ENCODE measurements around the gene IRF2BPL.

The IRF2BPL gene

DNA sequence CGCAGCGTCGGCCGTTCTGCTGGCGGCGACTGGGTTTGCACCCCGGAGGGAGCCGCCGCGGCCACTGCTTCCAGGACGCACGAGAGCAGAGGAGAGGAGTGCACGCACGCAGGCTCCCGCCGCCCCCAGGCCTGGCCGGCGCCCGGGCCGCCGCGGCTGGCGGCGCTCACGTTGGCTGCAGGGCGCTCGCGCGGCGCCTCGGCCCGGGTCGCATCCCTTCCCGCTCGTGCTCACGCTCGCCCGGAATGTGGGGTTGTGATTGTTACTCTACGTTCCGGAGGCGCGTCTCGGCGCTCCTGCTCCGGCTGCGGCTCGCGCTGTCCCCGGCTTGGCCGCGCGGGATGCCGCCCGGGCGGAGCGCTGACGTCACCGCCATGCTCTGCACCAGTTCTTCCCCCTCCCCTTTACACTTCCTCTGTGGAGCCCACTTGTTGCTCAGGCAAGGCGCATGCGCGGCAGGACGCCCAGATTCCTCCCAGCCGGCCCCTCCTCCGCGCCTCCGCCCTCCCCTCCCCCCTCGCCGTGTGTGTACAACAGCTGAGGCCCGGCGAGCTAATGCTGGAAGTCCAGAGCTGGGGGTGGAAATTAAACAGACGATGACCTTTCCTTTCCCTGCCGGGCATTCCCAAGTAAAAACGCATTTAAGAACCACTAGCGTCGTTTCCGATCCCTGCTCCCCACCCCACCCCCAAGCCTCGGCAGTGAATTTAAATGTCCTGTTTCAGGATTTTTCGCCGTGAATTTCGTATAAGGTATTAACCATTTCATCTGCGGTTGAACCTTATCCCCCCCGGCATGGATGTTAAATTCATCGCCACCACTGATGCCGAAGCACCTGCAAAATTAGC, at the start of gene IRF2BPL:
Gene IRF2BPL, minus strand, starts transcription at position 325 of the 848 bp plus-strand sequence. CDS start 916 bp downstream, outside the sequence.
- peak; percentile 99 for DNase-seq

DNA sequence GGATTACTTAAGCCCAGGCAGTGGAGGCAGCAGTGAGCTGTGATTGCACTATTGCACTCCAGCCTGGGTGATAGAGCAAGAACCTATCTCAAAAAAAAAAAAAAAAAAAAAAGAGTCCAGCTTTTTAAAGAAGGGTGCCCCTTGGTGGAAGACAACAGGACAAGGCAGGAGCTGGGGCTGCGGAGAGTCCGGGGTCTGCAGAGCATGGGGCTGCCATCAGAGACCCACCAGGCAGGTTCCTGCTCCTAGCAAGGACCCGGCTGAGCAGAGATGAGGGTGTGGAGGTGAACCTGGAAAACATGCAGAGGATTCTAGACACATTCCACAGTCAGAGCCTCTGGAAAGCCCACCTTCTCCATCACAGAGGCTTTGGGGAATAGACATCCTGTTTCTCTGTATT, 48.5 kb upstream of the IRF2BPL start:
- DNase-seq: no peak

DNA sequence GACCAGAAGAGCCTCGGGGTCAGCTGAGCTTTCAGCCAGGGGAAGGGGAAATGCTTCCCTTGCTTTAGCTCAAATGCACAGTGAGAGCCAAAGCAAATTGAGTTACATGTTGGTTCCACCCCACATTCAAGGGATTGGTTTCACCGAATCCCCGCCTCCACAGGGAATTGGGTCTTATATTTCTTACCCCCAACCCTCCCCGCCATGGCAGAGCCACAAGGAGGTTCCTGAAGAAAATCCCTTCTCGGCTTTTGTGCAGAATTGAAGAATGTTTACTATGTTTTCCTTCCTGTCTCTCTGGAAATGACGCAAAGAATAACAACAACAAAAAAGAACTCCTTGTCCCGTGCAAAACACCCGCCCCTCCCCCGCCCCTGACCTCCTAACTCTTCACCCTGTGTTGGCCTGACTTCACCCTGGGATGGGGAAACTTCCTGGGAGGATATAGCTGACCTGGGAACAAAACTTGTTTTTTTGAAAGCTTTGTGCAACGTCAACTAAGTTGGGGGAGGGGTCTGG, 47.7 kb upstream of the IRF2BPL start:
- no peak for DNase-seq

DNA sequence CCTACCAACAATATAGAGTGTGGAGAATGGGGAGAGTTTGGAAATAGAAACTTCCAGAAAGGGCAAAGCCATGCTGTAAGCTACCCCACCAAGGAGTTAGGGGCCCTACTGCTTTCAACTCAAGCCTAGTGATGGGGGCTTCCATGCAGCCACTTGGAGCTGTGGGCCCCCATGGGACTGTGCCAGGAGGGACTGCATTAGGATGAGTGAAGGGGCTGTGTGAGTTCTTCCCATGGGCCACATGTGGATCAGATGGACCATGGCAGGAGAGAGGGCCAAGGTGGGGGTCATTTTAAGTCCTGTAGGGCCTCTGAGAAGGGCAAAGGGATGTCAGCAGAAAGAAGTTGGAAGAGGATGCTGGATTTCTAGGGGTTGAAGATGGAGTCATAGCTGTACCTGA, 46.5 kb upstream of the IRF2BPL start:
- DNase-seq: no peak

DNA sequence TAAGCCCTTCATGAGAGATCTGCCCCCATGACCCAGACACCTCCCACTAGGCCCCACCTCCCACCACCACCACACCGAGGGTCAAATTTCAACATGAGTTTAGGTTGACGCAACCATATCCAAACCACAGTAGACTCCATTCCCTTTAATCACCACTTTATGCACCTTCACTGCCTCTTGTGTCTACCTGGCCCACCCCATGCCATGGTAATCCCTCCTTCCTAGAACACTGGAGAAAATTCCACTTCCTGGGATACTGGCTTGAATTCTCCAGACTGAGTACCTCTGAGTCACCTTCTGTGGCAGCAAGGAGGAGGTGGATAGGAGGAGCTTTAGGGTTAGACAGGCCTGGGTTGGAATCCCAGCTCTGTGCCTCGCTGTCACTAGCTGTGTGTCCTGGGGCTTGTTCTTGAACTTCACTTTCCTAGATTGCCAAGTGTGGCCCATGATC, 43.5 kb upstream of the IRF2BPL start:
- DNase-seq: no peak

DNA sequence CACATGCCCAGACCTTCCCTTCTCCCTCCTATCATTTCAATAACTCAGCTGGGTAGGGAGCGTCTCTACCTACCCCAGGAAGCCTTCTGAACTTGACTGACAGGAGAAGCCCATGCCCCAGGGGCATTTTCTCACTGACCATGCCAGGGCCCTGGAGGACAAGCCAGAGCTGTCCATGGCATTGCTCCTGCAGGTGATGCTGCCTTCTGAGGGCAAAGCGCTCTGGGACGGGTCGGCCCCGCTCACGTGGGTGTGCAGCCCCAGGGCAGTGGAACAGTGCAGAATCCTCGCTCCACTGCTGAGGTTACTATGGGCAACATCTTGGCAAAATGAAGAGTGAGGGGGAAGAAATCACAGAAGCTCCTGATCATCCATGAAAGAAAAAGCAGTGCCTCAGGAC, 41.0 kb upstream of the IRF2BPL start:
- no peak for DNase-seq

DNA sequence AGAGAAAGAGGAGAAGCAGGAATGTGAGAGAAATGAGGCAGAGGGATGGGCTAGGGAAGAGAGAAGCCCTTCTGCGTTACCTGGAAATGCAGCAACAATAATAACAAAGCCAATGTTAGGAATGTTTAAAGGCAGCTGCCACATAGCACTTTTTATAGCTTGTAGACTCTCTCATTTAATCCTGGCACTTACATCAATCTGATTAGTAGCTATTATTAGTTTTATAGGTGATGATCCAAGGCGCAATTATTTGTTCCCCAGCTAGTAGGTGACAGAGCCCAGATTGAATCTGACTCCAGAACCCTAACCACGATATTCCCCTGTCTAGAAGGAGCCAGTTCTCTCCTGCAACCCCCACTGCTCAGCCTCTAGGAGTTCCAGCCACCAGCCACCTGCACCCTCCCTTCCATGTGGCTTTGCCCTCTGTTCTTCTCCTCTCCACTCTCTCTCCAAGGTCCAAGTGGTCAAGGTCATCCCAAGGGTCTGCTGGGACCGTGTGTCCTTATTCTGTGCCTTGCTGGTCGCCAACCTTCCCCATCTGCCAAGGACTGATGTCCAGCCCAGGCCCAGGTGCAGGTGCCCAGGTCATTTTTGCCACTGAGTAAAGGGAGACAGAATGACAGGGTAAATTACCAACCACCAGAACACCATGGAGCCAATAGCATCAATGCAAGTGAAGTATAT, 40.2 kb upstream of the IRF2BPL start:
- no peak for DNase-seq

DNA sequence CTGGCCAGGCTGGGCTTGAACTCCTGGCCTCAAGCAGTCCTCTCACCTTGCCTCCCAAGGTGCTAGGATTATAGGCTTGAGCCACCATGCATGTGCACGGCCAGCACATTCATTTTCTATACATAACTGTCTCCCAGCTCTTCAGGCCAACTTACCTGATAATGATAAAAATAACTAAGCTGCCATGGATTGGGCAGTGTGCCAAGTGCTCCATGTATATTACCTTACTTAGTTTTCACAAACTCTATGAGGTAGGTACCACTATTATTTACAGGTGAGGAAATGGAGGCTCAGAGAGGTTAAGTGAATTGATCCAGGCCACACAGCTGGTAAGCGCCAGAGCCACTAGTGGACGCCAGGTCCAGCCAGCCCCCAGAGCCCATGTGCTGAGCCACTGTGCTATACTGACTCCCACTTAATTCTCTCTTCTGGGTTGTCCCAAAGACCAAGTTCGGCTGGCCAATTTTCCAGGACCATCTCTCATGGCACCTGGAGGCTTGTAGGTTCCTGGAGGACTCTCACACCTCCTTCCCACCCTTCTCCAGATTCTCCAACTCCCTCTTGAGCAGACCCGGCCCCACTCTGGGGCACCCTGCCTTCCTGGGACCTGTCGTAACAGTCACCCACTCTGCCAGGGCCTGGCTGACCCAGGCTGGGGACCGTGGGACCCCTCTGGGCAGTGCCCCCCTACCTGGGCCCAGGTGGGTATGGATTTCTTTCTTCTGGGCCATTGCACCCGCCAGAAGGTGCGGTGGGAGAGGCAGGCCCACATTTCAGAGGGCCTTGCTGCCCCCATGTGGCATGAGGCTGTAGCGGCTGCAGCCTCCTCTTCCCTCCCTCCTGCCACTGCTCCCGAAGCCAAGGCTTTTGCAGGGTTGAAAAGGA, 39.4 kb upstream of the IRF2BPL start:
- peak; percentile 74 to 77 for DNase-seq

DNA sequence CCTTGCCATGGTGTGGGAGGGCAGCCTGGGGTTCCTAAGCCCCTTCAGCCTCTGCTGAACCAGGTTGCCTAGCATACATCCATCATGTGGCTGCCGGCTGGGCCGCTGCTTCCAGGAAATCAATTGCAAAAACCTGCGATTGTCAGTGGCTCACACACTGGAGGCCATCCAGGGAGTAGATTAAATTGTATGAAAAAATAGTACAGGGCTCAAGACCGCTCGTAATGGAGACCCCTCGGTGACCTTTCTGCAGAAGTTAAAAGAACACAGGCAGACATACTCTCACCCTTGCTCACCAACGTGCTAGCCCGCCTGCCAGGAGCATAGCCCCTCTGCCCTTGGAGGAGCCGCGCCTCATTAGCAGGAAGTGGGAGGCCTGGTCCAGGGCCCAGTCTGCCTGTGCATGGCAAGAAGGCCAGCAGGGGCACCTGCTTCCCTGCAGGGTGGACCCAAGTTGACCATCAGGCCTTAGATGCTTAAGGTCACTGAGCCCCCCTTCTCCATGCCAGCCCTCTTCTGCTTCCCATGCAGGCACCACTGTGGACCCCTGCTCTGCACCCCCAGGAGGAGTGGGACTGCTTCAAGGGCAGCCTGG, 38.2 kb upstream of the IRF2BPL start:
- DNase-seq: no peak

DNA sequence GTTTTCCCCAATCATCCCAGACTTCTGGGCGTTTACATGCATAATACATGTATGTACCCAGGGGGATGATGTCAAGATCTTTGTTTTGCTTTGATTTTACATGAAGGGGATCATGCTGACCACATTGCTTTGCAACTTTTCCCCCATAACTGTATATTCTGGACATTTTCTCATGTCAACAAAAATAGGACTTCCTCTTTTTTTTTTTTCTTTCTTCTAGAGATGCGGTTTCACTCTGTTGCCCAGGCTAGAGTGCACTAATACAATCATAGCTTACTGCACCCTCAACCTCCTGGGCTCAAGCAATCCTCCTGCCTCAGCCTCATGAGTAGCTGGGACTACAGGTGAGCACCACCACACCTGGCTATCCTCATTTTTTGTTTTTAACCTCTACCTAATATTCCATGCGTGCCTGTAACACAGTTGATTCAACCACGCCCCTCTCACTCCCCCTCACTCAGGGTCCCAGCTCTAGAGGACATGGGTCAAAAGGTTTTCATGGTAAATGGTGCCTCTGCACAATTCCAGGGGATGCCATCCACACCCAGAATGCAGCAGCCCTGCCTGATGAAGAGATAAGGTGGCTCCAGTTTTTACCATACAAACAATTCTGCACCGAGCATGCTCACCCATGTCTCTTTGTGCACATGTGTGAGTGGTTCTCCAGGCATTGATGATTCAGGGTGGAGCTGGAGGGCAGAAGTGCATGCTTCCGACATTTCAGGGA, 37.5 kb upstream of the IRF2BPL start:
- DNase-seq: no peak

DNA sequence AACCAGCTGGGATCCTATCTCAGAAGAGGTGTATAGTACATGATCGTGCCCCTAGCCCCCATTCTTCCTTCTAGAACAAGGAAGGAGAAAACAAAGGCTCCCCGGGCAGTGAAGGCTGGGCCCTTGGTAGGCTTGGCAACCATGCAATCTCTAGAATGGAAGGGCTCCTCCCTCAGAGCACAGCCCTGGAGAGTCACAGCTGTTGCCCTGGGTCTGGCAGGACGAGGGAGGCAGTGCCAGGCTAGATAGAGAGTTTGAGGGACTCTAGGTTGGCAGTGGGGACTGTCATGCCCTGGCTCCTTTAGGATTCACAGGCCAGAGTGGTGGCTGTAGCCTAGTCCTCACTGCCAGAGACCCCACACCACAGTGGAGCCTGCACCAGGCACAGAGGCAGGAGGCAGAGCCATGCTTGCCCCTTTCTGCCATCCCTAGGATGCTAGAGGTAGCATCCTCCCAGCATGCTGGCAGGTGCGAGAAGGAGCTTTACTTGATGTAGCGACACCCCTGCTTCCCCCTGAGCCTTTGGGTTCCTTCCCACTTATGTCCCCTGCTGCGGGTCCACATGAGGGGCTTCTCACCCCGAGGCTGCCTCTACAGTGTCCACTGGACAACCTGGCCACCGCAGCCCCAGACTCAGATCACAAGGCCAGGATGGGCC, 36.1 kb upstream of the IRF2BPL start:
- DNase-seq: no peak

DNA sequence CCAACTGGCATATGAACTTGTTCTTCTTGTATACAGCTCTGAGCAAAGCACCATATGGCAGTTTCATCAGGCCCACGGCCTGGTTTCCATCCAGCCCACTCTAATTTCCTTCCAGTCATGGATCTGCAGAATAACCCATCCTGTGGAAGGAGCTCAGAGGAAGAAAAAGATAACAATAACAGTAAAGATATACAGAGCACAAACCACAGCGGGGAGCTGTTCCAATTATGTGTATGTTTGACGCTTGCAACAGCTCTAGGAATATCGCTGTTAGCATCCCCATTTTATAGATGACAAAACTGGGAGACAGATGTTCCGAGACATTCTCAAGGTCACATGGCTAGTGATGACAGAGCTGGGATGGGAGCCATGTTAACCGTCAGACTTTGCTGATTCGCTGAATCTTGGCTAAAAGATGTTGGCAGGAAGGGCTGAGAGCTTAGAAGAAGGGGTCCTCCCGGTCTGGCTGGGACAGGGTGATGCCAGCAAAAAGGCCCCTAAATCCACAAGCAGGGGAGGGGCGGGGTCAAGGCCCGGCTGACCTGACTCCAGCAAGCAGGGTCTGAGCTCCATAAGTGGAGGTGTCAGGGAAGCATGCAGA, 35.2 kb upstream of the IRF2BPL start:
- DNase-seq: peak in 1 of 2 experiments; percentile 71

DNA sequence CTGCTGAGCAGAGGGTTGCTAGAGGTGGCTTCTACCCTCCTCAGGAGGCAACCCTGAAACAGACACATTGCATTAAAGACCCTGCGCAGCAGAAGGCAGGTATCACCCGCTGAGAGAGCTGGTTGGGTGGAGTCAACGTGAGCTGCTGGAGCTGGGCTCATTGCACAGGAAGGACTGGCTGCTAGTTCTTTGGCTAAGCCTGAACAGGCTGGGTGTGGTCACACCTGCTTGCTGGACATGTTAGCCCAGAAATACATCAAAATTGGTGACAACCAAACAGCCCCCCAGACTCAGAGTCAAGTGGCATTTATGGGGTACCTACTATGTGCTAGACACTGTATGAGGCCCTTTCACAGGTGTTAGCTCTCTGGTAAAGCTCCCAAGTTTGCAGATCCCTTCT, 33.8 kb upstream of the IRF2BPL start:
- DNase-seq: no peak

DNA sequence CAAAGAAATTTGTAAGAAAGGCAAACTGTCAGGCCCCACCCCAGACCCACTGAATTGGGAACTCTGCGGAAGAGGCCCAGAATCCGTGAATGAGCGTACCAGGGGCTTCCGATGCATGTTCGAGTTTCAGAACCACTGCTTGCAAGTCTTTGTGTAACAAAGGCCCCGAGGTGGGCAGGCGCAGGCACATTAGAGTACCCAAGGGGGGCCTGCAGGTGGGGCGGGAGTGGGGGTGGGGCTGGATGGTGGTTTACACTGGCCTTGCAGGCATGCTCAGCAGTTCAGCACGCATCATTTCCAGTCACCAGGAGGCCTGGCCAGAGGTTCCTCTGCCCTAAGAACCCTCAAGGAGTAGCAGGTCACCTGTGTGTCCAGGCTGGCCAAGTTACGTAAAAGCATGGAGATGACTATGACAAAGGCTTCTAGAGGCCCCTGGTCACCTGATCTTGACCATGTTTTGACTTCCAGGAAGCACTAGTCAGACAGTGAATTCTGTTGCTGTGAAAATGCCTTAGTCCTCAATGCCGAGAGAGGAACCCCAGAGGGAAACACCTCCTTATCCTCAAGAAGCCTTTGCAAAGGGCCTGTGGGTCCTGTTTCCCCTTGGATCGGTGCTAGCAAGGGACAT, 33.2 kb upstream of the IRF2BPL start:
- DNase-seq: no peak

DNA sequence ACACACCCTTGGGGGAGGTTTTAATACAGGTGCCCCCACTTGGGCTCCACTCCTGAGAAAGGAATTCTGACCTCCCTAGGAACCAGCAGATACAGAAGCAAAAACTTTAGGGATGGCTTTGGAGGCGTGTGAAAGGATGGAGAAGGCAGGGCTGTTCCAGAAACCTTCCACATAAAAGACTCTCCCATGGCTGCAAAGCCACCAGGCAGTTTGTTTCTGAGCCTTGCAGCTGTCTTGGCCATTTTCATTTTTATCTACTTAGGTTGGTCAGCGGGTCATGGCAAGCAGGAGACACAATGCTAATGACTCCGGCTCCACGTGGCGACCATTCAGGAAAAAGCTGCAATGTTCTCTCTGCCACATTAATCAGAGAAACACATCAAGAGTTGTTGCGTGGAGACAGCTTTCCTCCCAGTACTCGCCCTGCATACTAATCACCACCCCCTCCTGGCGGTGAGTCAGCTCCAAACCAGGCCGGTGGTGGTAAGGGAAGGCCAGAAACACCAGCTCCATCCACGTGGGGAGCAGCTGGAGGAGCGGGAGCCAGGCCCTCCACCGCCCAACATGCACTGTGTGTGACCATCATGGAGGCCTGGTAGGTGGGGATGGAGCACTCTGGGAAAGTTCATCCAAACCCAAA, 30.9 kb upstream of the IRF2BPL start:
- DNase-seq: no peak

DNA sequence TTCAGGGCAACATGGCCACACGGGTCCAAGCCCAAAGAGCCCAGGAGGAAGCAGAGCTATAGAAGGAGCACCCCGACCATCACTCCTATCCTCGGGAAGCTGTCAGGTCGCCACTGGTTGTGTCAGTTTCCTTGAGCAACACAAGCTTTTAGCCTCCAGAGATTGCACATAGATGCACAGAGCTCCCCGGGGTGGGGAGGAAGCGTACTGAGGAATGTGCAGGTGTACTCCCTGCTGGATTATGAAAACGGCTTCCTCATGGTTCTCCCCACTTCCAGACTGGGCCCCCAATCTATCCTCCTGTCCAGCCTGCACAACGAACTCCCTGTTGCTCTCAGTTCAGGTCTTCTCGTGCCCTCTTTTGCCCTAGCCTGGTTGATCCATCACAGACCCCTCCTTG, 30.3 kb upstream of the IRF2BPL start:
- DNase-seq: no peak

DNA sequence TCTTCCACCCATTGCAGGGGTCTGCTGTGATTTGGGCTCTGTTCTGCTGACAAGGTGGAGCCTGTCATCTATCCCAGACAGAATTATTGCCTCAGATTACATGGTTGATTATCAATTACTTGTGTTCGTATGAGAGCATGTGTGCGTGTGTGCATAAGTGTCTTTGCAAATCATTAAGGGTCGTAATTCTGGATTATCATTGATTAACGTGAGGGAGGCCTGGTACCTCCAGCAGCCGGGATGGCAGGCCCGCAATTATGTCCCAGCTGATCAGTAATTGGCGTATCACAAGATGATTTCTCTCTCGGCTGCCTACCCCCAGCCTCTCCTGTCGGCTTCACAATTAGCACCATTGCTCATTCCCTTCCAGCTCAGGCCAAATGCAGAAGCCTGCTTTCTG, 29.6 kb upstream of the IRF2BPL start:
- DNase-seq: no peak

DNA sequence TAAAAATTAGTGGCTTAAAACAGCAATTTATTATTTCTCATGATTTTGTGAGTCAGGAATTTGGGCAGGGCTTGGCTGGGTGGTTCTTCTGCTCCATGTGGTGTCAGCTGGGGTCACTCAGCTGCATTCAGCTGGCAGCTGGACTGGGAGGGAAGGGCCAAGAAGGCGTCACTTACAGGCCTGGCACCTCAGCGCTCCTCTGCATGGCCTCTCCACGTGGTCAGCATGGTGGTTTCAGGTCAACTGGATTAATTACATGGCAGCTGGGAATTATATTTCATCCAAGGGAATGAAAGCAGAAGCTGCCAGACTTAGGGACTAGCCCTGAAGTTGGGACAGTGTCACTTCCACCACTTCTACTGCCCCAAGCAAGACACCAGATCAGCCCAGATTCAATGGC, 27.5 kb upstream of the IRF2BPL start:
- no peak for DNase-seq

DNA sequence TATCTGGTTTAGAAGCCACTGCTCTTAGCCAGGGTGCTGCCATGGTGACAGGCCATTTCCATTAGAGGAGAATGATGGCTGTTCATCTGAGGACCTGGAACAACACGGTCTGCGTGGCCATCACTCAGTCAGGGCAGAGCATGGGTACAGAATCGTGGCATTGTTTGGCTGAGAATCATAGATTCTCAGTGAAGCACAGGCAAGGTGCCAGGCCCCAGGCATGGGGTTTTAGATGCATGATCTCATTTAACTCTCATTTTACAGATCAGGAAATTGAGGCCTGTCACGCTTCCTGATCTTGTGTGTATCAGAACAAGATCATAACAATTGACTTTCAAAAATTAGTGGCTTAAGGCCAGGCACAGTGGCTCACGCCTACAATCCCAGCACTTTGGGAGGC, 26.8 kb upstream of the IRF2BPL start:
- no peak for DNase-seq

Measured in NCI-H524 (cell line).